ENCODE results near the gene BCL2.

Gene BCL2

DNA sequence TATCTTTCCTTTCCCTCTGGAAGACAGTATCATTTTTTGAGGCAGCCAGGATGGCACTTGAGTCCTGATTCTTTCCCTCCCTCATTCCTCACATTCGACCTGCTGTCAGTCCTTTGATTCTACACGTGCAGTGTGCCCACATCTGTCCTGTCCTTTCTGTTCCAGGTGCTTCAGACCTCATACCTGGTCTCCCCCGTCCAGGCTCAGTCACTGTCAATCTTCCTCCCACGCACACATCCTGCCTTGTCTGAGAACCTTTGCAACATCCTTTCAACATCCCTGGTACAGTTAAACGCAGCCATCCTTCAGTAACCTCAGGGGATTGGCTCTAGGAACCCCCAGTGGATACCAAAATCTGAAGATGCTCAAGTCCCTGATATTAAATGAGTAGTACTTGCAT lies 10.1 kb downstream of the BCL2 start:
- no peak overlapping the region for H3K4me3 ChIP-seq (replicated peaks; ENCODE audit: low read depth, low read length)
- no peak for DNase-seq (ENCODE audit: extremely low read depth, low read depth)
- TF ChIP-seq, protein P1, sequence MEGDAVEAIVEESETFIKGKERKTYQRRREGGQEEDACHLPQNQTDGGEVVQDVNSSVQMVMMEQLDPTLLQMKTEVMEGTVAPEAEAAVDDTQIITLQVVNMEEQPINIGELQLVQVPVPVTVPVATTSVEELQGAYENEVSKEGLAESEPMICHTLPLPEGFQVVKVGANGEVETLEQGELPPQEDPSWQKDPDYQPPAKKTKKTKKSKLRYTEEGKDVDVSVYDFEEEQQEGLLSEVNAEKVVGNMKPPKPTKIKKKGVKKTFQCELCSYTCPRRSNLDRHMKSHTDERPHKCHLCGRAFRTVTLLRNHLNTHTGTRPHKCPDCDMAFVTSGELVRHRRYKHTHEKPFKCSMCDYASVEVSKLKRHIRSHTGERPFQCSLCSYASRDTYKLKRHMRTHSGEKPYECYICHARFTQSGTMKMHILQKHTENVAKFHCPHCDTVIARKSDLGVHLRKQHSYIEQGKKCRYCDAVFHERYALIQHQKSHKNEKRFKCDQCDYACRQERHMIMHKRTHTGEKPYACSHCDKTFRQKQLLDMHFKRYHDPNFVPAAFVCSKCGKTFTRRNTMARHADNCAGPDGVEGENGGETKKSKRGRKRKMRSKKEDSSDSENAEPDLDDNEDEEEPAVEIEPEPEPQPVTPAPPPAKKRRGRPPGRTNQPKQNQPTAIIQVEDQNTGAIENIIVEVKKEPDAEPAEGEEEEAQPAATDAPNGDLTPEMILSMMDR (IDR thresholded peaks at IDR 0.05; ENCODE audit: low read depth, low read length, missing control alignments): no peak

GRCh38 chr18:63307551-63308200 lies 11.9 kb downstream of the BCL2 start:
- H3K4me3 ChIP-seq (replicated peaks; ENCODE audit: low read depth, low read length): no peak overlapping the region
- DNase-seq (ENCODE audit: extremely low read depth, low read depth): no peak
- TF ChIP-seq, protein P1 (IDR thresholded peaks at IDR 0.05; ENCODE audit: low read depth, low read length, missing control alignments): no peak

GRCh38 chr18:63306819-63307550 lies 12.6 kb downstream of the BCL2 start:
- no peak for DNase-seq (ENCODE audit: extremely low read depth, low read depth)
- no peak overlapping the region for H3K4me3 ChIP-seq (replicated peaks; ENCODE audit: low read depth, low read length)
- TF ChIP-seq, protein P1 (IDR thresholded peaks at IDR 0.05; ENCODE audit: low read depth, low read length, missing control alignments): no peak

DNA sequence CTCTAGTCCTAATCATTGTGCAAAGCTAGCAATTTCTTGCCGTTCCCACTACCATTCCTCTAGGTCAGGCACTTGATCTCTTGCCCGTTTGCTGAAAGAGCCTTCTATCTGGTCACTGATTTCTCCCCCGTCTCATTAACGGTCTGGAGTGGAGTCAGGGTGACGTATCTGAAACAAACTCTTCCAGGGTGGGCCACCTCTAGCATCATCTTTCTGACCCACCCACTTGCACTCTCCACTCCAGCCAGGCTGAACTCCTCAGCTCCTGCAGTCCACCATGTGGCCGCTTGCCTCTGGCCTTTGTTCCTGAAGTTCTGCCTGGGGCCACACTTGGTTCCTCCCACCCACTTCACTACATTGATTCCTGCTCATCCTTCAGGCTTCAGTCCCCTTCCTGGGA lies 13.3 kb downstream of the BCL2 start:
- H3K4me3 ChIP-seq (replicated peaks; ENCODE audit: low read depth, low read length): no peak overlapping the region
- TF ChIP-seq, protein P1 (IDR thresholded peaks at IDR 0.05; ENCODE audit: low read depth, low read length, missing control alignments): no peak
- no peak for DNase-seq (ENCODE audit: extremely low read depth, low read depth)

DNA sequence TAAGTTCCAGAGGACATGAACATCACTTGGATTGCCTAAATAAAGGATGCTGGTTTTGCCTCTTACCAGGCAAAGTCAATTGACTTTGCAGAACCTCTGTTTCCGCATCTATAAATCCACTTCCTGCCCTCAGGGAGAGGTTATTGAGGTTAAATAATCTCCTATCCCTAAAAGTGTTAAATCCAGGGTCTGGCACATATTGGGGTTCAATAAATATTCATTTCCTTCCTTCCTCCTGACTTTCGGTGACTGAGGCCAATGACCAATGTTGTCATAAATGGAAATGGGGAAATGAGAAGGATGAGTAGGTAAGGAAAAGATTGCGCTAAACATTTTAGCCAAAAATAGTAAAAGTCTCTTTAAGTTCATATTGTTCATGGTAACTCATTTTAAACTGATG lies 16.0 kb downstream of the BCL2 start:
- DNase-seq (ENCODE audit: extremely low read depth, low read depth): no peak
- H3K4me3 ChIP-seq (replicated peaks; ENCODE audit: low read depth, low read length): no peak overlapping the region
- TF ChIP-seq, protein P1 (IDR thresholded peaks at IDR 0.05; ENCODE audit: low read depth, low read length, missing control alignments): no peak

DNA sequence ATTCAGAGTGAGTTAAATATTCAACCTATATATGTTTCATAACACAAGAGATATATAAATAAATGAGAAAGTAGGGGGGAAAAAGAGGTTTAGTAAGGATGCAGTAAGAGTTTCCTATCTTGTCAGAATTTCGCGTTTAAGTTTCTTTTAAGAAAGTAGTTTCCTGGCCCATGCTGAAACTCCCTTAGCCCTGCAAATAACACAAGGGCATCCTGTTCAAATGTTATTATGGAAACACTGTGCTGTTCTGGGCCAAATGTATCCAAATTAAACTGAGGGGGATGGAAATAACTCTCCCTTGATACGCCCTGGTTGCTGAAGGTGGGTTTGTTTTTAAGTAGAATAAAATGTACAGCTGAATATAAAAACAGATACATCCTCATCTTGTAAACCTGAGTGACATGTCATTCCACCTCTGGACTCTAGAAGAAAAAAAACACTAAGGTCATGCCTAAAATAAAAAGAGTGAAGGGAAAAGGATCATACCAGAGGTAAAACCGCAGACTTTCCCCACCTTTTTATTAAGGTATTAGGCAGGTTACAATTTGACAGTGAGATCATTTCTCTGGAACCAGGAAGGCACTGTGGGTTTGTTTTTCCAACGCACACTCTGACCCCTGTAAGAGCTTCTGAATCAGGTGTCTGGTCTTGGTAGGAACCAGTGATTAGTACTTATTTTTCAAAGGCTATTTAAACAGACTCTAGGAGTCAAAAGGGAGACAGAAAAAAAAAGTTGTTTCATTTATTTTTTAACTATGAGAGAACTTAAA lies 16.7 kb downstream of the BCL2 start:
- TF ChIP-seq, protein P1 (IDR thresholded peaks at IDR 0.05; ENCODE audit: low read depth, low read length, missing control alignments): no peak
- no peak overlapping the region for H3K4me3 ChIP-seq (replicated peaks; ENCODE audit: low read depth, low read length)
- no peak for DNase-seq (ENCODE audit: extremely low read depth, low read depth)
